HepG2 (cell line): ENCODE measurements around the gene CD9. TPM values are rescaled to one million over a fixed set of nuclear protein-coding genes. Genes with fewer than 3 reads are reported as not detected.
A peak's percentile ranks its signal among the peaks of the same experiment; 100 is the strongest.

Experiments used
- BHLHE40 ChIP-seq: IDR thresholded peaks from 2 replicates; pipeline ENCODE4 v1.6.1; 2011; ENCODE audit warnings: low read length, improper control_type of control experiment
- CREB1 ChIP-seq, 2 experiments: fragments of 450-650 bp in 1 of 2; IDR thresholded peaks; 2 replicates each; pipeline ENCODE4 v1.6.1; 2016 to 2017; ENCODE audit warnings: control low read depth in 1 of 2, mild to moderate bottlenecking in 1 of 2, missing compliant biosample characterization in 1 of 2, missing genetic modification characterization in 1 of 2
- GABPB1 ChIP-seq: IDR thresholded peaks from 2 replicates; pipeline ENCODE4 v1.6.1; 2016; ENCODE audit warnings: mild to moderate bottlenecking, missing genetic modification reagents, moderate library complexity, missing compliant biosample characterization
- MED1 ChIP-seq: sonication (generic); formaldehyde crosslinking; IDR thresholded peaks from 2 replicates; pipeline ENCODE4 v1.4.0; 2020; ENCODE audit warnings: missing genetic modification reagents
- MTA1 ChIP-seq: sonication (generic); formaldehyde crosslinking; IDR thresholded peaks from 2 replicates; pipeline ENCODE4 v1.4.0; 2020; ENCODE audit warnings: missing genetic modification reagents, mild to moderate bottlenecking, borderline replicate concordance
- NCOA1 ChIP-seq: sonication (generic); formaldehyde crosslinking; IDR thresholded peaks from 2 replicates; pipeline ENCODE4 v1.9.0; 2021; ENCODE audit warnings: missing genetic modification reagents
- PRDM4 ChIP-seq: sonication (generic); formaldehyde crosslinking; IDR thresholded peaks from 2 replicates; pipeline ENCODE4 v1.9.0; 2021; ENCODE audit warnings: missing genetic modification reagents, borderline replicate concordance
- RELA ChIP-seq: sonication (generic); formaldehyde crosslinking; IDR thresholded peaks from 2 replicates; pipeline ENCODE4 v1.4.0; 2020; ENCODE audit warnings: missing genetic modification reagents
- ZBTB1 ChIP-seq: sonication (generic); formaldehyde crosslinking; IDR thresholded peaks from 2 replicates; pipeline ENCODE4 v1.4.0; 2020; ENCODE audit warnings: missing genetic modification reagents, borderline replicate concordance
- ZFP62 ChIP-seq: sonication (generic); formaldehyde crosslinking; IDR thresholded peaks from 2 replicates; pipeline ENCODE4 v1.4.0; 2020; ENCODE audit warnings: missing genetic modification reagents
- ZFX ChIP-seq: sonication (generic); formaldehyde crosslinking; IDR thresholded peaks from 2 replicates; pipeline ENCODE4 v1.4.0; 2020; ENCODE audit warnings: mild to moderate bottlenecking, low read depth, missing genetic modification reagents, moderate library complexity
- ZNF335 ChIP-seq: sonication (generic); formaldehyde crosslinking; IDR thresholded peaks from 2 replicates; pipeline ENCODE4 v1.4.0; 2020; ENCODE audit warnings: missing genetic modification reagents
- ZNF407 ChIP-seq: sonication (generic); formaldehyde crosslinking; IDR thresholded peaks from one replicate; pipeline ENCODE4 v1.5.1; 2020; ENCODE audit warnings: mild to moderate bottlenecking, missing genetic modification reagents; ENCODE audit errors: not compliant biosample characterization
- ZNF850 ChIP-seq: sonication (generic); formaldehyde crosslinking; conservative IDR thresholded peaks from 2 replicates; pipeline ENCODE4 v1.9.0; 2021; ENCODE audit warnings: mild to moderate bottlenecking, missing genetic modification reagents
- ZSCAN22 ChIP-seq: sonication (generic); formaldehyde crosslinking; IDR thresholded peaks from 2 replicates; pipeline ENCODE4 v1.4.0; 2020; ENCODE audit warnings: mild to moderate bottlenecking, missing genetic modification reagents
- polyA plus RNA-seq, 8 experiments: library from polyadenylated mRNA; depleted of rRNA in 3 of 8; stranded (reverse) in 7 of 8; unstranded in 1 of 8; fragments of >200 nt; fragmentation: Illumina TruSeq in 4 of 8; extraction: Trizol in 4 of 8; gene quantifications; 2 replicates each; pipeline versions ENCODE4 v1.2.1 to v1.2.3, GENCODE V29; 2011 to 2016; ENCODE audit warnings: low read depth in 4 of 8, missing spikeins in 1 of 8, mixed read lengths in 1 of 8; ENCODE audit not compliant: insufficient read depth in 1 of 8
- total RNA-seq, 5 experiments: library from RNA; depleted of rRNA; stranded (reverse); fragments of >200 nt; fragmentation: Illumina TruSeq; extraction: Trizol; gene quantifications; 2 replicates each; pipeline ENCODE4 v1.2.3, GENCODE V29; 2016; ENCODE audit warnings: low read depth in 1 of 5

Gene CD9
- total and polyA plus RNA-seq, 2 of the 13 experiments (the other 11 are each of a cell fraction or from before 2014, with no cell fraction given), result 5.8 to 38.3 TPM

DNA sequence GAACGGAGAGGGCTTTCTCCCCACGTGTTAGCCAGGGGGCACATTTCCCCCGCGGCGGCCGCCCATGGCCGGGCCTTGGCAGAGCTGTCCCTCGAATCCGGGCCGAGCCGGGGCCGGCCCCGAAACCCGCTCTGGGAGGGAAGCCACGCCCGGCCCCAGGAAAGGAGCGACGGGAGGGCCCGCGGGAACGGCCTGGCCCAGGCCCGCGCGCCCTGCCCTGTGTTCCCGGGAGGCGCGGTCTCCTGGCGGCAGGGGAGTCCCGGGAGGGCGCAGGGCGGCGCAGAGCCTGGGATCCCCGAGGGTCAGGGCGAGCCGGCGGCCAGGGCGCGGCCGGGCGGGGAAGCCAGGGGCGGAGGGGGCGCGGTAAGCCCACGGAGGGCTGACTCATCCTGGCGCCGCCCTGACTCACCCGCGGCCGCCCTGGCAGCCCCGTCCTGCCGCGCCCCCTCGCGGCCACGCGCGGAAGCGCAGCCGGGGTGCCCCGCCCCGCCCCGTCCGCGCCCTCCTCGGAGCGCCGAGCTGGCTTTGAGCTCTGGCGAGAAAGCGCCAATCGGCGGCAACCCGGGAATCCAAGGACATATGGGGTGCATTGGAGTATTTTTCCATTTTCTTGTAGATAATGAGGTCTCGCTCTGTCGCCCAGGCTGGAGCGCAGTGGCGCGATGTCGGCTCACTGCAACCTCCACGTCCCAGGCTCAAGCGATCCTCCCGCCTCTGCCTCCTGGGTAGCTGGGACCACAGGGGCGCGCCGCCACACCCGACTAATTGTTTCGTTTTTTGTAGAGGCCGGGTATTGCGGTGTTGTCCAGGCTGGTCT lies 78.4 kb downstream of the CD9 start (continued):
- no peak for TF ChIP-seq NCOA1 (CRISPR knock-in tag)
- TF ChIP-seq ZBTB1 (CRISPR knock-in tag), result no peak
- TF ChIP-seq ZSCAN22 (CRISPR knock-in tag), result no peak
- TF ChIP-seq ZNF850 (CRISPR knock-in tag), result no peak
- no peak for TF ChIP-seq ZNF335
- TF ChIP-seq ZNF407 (CRISPR knock-in tag), result no peak
- TF ChIP-seq BHLHE40, result peak; percentile 11; the same call in 1 of the 2 replicates
- TF ChIP-seq PRDM4 (CRISPR knock-in tag), result no peak
- peak; percentile 55; the same call in 1 of the 2 replicates for TF ChIP-seq MTA1 (CRISPR knock-in tag)
- TF ChIP-seq ZFP62 (CRISPR knock-in tag), result no peak
- no peak for TF ChIP-seq CREB1 (IDR thresholded peaks at IDR 0.05)
- TF ChIP-seq CREB1 (CRISPR knock-in tag; IDR thresholded peaks at IDR 0.05), result no peak
- peak; percentile 81 for TF ChIP-seq ZFX (CRISPR knock-in tag)
- no peak for TF ChIP-seq RELA (CRISPR knock-in tag)
- TF ChIP-seq MED1 (CRISPR knock-in tag), result peak; percentile 28; the same call in 1 of the 2 replicates
- TF ChIP-seq GABPB1 (CRISPR knock-in tag), result peak; percentile 32; the same call in 1 of the 2 replicates
